Stimulated activated CD8-positive, alpha-beta memory T cell treated with anti-CD3 and anti-CD28 coated beads, Interleukin-15, amount 100 ng/mL, for 48 hours (primary cell): Measurements from ENCODE around the gene CLASRP.
A peak's percentile ranks its signal among the peaks of the same experiment; 100 is the strongest.

Experiments
- DNase-seq, 2 donors: peaks; one replicate each; pipeline ENCODE4 v3.0.0-alpha.2; 2020; ENCODE audit warnings: low read depth in 2 of 2

The CLASRP gene

DNA sequence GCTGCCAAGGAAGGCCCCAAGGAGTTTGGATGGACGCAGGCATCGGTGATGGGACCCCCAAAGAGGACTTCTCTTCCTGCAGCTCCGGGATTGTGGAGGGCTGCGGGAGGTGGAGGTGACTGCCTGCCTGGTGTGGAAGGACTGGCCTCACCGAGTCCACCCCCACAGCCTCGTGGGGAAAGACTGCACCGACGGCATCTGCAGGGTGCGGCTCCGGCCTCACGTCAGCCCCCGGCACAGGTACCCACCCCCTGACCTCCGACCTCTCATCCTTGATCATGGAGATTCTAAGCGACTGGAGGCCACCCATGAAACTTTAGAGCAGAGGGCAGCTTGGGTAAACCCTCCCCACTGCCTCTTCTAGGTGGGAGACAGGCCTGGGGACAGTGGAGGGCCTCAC is 16.9 kb upstream of the CLASRP start:
- no peak for DNase-seq

DNA sequence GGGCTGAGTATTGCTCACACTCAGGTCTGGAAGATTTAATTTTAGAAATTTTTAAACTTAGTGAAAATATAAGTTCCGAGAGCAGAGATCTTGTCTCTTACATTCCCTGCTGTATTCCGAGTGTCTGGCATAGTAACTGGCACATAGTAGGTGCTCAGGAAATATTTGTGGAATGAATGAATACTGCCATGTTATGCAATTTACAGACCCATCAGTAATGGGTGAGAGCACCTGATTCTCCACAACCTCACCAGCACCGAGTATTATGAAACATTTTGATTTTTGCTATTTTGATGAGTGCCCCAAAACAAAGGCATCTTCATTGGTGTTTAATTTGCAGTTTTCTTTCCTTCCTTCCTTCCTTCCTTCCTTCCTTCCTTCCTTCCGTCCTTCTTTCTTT is 15.8 kb upstream of the CLASRP start:
- DNase-seq = no peak

DNA sequence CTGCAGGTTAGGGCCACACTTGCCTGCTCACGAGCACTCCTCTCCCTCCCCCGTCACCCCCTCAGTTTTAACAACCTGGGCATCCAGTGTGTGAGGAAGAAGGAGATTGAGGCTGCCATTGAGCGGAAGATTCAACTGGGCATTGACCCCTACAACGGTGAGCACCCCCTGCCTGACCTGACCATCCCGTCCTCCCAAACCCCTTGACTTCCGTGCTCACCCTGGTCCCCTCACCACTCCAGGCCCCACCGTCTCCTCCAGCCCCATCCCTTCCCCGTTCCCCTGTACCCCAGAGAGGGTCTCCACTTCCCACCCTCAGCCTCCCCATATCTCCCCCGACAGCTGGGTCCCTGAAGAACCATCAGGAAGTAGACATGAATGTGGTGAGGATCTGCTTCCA is 13.6 kb upstream of the CLASRP start:
- no peak for DNase-seq

DNA sequence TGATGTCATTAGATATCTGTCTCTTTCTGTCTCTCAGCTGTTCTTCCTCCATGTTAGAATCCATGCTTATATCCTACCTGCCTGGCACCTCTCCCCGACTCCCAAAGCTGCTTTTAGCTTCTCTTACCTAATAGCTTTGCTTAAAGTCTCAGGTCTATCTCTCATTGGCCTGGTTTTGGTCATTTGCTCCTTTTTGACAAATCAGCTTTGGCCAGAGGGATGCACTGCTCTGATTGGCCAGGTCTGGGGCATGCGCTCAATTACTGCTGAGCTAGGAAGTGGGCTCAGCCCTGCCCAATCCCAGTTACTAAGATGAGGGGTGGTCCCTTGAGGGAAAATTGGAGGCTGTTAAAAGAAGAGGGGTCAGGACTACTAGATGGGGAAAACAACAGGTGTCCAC is 11.5 kb upstream of the CLASRP start:
- no peak for DNase-seq

DNA sequence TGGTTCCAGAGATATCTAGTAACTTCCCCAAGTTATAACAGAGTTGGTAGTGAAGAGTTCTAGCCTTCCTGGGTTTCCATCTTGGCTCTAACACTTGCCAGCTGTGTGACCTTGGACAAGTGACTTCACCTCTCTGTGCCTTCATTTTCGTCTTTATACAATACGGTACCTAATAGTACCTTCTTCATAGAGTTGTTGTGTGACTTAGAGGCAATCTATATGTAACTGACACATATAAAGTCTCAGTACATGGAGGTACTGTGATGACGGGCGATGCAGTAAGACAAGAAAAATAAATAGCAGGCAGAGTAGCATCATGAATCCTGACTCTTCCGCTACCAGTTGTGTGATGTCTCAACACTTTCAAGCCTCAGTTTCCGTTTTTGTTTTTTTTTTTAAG is 8.0 kb upstream of the CLASRP start:
- no peak for DNase-seq

DNA sequence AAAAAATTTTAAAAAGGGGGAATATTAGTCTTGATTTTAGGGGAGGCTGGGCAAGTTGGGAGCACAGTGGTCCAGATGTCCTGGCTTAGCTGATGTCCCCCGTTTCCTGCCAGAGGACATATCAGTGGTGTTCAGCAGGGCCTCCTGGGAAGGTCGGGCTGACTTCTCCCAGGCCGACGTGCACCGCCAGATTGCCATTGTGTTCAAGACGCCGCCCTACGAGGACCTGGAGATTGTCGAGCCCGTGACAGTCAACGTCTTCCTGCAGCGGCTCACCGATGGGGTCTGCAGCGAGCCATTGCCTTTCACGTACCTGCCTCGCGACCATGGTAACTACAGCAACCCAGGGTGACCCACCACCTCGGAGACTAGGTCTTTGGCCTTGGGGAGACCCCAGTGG is 6.4 kb upstream of the CLASRP start:
- no peak for DNase-seq

DNA sequence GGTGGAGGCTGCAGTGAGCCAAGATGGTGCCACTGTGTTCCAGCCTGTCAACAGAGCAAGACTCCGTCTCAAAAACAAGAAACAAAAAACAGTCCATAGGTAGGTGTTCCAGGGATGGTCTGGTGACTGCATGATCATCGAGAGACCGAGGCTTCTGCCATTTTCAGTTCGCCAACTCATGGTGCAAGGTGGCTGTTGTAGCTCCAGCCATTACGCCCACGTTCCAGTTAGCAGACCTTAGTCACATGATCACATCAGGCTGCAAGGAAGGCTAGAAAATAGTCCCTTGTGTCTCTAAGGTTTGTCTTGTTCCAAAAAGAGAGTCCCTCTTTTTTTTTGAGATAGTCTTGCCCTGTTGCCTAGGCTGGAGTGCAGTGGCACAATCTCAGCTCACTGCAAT is 3.1 kb upstream of the CLASRP start:
- DNase-seq = no peak

DNA sequence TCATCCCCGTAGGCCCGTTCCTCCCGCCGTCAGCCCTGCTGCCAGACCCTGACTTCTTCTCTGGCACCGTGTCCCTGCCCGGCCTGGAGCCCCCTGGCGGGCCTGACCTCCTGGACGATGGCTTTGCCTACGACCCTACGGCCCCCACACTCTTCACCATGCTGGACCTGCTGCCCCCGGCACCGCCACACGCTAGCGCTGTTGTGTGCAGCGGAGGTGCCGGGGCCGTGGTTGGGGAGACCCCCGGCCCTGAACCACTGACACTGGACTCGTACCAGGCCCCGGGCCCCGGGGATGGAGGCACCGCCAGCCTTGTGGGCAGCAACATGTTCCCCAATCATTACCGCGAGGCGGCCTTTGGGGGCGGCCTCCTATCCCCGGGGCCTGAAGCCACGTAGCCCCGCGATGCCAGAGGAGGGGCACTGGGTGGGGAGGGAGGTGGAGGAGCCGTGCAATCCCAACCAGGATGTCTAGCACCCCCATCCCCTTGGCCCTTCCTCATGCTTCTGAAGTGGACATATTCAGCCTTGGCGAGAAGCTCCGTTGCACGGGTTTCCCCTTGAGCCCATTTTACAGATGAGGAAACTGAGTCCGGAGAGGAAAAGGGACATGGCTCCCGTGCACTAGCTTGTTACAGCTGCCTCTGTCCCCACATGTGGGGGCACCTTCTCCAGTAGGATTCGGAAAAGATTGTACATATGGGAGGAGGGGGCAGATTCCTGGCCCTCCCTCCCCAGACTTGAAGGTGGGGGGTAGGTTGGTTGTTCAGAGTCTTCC is 1.3 kb upstream of the CLASRP start:
- no peak for DNase-seq

DNA sequence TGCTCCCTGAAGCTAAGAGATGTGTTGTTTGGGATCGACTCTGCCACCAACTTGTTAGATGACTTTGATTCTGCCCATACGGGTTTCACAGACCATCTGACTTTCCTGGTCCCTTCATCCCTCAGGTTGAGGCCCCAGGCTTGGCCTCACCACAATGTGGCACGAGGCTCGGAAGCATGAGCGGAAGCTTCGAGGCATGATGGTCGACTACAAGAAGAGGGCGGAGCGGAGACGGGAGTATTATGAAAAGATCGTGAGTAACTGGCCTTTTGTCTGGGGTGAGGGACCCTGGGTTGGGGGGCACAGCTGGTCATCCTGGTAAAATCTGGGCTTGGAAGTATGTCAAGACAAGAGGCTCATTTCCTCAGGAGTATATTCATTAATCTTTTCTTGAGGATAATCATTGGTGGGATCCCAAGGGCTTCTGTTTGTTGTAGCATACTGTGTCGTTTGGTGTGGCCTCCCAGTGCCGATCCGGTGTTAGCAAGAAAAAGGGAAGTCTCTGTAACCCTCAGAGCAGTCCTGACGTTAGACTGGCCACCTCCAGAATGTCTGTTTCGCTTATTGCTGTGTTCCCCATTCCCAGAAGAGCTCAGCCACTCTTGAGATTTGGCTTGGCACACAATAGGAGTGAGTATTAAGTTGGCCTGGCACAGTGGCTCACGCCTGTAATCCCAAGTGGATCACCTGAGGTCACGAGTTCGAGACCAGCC is 1.4 kb downstream of the CLASRP start:
- DNase-seq = no peak

DNA sequence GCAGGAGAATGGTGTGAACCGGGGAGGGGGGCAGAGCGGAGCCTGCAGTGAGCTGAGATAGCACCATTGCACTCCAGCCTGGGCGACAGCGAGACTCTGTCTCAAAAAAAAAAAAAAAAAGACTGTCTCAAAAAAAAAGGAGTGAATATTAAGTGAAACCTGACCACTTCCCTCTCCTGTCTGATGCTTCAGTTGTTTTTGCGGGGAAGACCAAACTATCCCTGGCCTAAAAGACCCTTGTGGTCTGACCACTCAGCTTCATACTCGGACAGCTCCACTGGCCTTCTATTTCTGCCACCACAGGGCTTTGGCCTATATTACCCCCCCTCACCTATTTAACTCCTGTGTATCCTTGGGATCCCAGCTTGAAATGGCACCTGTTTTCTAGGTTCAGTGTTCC is 2.3 kb downstream of the CLASRP start:
- no peak for DNase-seq

DNA sequence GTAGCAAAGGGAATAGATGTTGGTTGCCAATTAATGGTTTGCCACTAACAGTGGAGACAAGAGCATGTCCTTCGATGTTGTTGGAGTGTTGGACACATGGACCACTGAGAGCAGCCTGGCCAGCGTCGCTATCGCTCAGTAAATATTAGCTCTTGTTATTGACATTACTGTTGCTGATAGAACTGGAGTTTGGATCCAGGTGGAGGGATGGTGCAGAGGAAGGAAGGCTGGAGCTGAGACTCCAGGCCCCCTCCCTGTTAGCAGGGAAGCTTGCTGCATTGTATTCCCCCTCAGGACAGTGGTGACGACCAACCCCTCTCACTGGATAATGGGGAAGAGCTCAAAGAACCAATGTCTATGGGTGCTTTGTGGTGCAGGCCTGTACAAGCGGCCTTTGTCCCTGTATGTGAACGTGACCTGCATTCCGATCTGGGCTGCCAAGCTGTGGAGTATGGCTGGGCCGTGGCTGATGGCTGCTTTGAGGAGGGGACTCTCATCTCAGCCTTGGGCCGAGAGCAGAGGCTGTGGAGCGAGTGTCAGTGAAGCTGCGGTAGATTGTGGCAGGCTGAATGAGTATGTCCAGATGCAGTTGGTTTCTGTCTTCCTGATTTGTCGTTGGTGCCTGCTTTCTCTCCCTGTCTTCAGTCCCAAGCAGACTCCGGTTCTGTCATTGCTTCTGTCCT is 7.0 kb downstream of the CLASRP start:
- DNase-seq = no peak

DNA sequence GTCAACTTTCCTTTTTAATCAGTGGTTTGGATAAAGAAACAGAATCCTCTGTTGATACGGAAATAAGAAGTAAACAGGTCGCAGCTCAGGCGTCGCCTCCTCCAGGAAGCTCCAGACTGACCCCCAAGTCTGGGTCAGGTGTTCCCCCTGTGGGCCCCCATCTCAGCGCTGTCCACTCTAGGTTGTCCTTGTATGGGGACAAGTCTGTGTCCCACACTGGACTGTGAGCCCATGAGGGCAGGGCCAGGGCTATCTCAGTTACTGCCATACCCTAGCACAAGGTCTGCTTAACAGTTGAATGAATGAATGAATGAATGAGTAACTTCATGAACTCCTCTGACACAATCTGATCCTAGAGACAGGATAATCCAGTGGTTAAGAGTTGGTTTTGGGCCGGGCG is 7.5 kb downstream of the CLASRP start:
- no peak for DNase-seq

DNA sequence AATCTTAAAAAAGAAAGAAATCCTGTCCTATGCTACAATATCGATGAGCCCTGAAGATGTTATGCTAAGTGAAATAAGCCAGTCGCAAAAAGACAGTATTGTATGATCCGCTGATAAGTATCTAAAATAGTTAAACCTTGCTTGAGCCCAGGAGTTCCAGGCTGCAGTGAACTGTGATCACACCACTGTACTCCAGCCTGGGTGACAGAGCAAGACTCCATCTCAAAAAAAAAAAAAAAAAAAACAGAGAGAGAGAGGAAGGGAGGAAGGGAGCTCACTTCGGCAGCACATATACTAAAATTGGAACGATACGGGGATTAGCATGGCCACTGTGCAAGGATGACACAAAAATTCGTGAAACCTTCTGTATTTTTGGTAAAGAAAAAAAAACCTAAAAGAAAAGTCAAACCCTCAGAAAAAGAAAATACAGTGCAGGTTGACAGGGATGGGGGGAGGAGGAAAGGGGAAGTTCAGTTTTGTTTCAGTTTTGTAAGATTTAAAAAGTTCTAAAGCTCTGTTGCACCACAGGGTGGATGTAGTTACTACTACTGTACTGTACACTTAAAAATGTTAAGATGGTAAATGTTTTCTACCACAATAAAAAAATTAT is 8.4 kb downstream of the CLASRP start:
- DNase-seq = no peak

DNA sequence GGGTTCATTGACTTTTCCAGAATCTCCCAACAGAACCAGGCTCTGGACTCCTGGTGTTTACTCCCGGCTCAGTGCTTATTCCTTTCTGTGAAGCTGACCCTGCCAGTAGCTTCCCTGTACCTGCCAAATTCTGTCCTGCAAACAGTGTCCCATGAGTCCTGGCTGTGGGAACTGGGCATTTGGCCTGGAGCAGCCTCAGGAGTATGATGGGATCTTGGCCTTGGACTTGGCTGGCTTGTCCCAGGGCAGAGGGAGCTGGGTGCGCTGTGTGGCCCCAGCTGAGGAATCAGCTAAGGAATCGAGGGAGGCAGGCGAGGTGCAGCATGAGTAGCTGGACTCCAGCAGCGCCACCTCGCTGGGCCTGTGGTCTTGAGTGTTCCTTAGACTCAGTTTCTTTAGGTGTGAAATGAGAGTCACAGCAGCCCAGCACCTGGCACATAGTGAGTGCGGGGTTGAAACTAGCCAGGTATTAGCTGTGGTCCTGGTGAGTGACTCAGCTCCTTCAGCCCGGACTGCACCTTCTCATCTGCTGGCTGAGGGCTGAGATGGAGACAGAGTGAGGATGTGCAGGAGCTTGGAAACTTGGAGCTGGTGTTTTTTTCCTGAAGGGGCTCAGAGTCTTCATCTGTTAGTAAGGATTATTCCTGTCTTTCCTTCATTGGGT is 10.4 kb downstream of the CLASRP start:
- no peak for DNase-seq

DNA sequence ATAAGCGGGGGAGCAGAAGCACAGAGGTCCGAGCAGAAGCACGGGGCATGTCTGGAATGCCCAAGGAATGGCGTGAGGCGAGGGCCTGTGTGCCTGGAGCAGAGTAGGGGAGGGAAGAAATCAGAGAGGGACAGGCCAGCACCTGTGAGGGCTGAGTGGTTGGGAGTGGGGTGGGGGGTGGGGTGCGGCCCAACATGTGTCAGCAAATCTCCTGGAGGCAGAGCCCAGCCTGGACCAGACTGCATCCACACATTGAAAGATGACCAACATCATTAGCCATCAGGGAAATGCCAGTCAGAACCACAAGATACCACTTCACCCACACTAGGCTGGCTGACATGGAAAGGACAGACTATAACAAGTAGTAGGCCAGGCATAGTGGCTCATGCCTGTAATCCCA is 11.2 kb downstream of the CLASRP start:
- DNase-seq = no peak

DNA sequence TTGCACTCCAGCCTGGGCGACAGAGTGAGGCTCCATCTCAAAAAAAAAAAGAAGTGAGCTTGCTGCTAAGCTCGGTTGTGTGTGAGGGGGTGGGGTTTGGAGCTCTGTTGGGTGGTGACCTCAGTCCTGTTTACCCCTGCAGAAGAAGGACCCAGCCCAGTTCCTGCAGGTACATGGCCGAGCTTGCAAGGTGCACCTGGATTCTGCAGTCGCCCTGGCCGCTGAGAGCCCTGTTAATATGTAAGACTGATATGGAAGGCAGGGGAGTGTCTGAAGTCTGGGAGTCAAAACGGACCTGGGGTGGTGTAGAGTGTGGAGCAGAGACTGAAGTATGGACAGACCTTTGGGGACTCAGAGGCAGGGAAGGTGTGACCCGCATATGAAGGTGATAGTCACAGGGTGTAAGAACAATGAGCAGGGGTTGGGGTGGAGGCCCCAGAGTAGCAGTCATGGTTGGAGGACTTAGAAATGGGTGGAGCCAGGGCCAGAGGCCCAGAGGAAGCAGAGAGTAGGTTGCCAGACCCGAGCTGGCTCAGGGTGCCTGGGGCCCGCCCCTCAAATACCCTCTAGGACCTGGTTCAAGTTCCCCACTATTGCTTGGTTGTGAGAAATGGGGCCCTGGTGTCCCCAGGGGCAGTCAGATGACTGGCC is 13.2 kb downstream of the CLASRP start:
- DNase-seq = no peak

DNA sequence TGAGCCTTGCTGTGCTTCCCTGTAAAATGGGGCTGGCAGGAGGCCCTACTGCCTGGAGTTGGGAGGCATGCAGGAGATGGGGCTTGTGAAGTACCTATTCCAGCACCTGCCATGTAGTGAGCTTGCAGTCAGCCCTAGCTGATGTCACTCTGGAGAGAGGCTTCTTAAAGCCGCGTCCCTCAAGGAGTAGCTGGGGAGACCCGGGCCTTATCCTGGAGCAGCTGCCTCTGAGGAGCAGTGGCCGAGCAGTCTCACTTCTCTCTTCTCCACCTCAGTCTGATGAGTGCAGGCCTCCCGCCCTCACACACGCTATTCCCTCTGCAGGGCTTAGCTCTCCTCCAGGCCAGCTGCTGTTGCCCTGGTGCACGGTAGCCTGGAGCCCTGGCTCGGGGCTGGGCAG is 18.0 kb downstream of the CLASRP start:
- DNase-seq = no peak

DNA sequence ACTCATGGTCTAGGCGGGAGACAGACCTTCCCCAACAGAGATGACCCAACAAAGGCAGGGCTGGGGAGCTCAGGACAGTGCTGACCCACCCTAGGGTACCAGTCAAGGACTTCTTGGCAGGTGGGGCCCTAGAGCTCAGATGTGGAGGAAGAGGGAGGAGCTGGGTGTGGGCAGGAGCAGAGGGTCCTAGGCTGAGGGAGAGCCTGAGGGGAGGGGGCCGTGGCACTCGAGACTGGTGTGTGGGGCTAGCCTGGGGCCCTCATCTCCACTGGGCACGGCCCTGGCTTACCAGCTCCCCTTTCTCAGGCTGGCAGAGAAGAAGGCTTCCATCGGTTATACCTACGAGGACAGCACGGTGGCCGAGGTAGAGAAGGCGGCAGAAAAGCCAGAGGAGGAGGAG is 18.6 kb downstream of the CLASRP start:
- no peak for DNase-seq

DNA sequence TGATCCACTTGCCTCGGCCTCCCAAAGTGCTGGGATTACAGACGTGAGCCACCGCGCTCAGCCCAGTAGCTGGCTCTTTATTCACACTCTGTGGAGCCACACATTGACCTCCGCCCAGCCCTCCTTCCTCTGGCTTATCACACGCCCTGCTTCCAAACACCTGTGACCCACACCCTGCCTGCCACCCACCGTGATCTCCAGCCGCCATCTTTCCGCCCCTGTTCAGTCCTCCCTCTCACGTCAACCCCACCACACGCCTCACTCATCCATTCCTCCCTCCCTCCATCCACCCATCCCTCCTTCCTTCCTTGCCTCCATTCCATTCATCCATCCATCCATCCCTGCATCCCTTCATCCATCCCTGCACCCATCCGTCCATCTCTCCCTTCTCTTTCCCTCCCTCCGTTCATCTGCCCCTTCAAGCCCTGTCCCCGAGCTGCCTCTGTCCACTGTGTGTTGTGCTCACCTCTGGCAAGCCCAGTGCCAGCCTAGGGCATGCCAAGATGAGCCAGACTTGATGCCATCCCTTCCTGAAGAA is 19.8 kb downstream of the CLASRP start:
- no peak for DNase-seq

DNA sequence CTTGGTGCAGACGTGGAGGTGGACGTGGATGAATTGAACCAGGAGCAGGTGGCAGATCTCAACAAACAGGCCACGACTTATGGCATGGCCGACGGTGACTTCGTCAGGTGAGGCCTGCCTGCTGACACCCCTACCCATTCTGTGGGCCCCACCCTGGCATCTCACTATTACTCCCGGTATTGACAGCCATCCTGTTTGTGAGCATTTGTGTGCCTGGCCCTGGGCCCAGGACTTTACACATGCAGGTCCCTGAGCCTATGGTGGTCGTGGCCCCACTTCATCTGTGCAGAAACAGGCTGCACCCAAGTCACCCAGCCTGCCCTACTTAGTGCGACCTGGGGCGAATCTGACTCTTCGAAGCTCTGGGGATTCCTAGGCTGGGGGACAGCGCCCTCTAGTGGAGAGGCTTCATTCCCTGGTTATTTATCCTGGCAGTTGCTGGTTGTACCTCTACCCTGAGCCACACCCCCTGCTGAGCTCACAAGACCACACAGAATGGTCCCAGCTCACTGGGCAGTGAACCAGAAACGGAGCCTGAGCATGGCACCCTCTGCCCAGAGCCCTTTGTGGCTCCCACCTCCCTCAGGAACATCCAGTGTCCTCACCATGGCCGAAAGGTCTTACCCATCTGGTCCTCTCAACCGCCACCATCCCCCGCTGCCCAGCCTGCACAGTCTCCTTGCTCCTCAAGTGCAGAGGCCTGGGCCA is 20.6 kb downstream of the CLASRP start:
- DNase-seq = peak; percentile 59 to 61

DNA sequence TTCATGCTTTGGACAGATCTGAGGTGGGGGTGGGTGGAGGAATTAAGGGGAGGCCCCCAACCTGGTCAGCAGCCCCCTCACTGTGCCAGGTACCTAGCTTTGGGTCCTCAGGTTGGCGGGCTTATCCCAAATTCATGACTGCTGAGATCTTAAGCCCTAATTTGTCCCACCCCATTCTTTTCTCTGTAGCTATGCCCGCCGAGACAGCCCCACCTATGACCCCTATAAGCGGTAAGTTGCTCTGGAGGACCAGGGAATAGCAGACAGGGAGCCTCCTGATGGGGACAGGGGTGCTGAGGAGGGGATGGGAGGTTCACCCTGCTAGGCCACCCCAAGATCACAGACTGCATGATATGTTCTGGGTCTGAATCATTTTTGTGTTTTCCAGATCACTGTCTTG is 23.1 kb downstream of the CLASRP start:
- DNase-seq = no peak
